GM10266 (cell line): ENCODE measurements around the gene NKX1-1.

ENCODE experiments used
- DNase-seq: peaks from one replicate; pipeline ENCODE4 v3.0.0; 2012; ENCODE audit errors: extremely low spot score
- CTCF ChIP-seq: IDR thresholded peaks from 2 replicates; pipeline ENCODE4 v1.5.1; 2012; ENCODE audit warnings: mild to moderate bottlenecking, low read depth; ENCODE audit not compliant: control insufficient read depth, insufficient read depth; ENCODE audit errors: missing control alignments

NKX1-1 gene

GRCh38 chr4:1406394-1406980, at the start of gene NKX1-1:
Gene NKX1-1 (minus strand): TSS chr4:1406442. CDS start chr4:1406442, 0 bp downstream.
- no peak for TF ChIP-seq CTCF
- DNase-seq, result peak; percentile 42

GRCh38 chr4:1453731-1454130, 47.5 kb upstream of the NKX1-1 start:
- DNase-seq, result no peak
- no peak for TF ChIP-seq CTCF

- no peak for DNase-seq
- no peak for TF ChIP-seq CTCF
These were observed 46.3 kb upstream of the NKX1-1 start for GRCh38 chr4:1452431-1453051.

GRCh38 chr4:1451752-1452122, 45.5 kb upstream of the NKX1-1 start:
- no peak for DNase-seq
- TF ChIP-seq CTCF, result no peak

GRCh38 chr4:1451106-1451751, 45.0 kb upstream of the NKX1-1 start:
- no peak for DNase-seq
- no peak for TF ChIP-seq CTCF

- no peak for DNase-seq
- no peak for TF ChIP-seq CTCF
These were observed 43.8 kb upstream of the NKX1-1 start for GRCh38 chr4:1449833-1450741.
